K562 (cell line): ENCODE results near the gene CLDN7. TPM values are rescaled to one million over a fixed set of nuclear protein-coding genes. Genes with fewer than 3 reads are reported as not detected.
A peak's percentile ranks its signal among the peaks of the same experiment; 100 is the strongest.

Experiments
- CBX3 ChIP-seq, 2 experiments: IDR thresholded peaks; 1 replicate in 1 of 2; 2 replicates in 1 of 2; pipeline ENCODE4 v1.6.1; 2012; ENCODE audit warnings: inconsistent platforms in 2 of 2, low read length in 2 of 2, borderline replicate concordance in 1 of 2, control low read depth in 1 of 2
- E2F8 ChIP-seq: fragments of 450-650 bp; IDR thresholded peaks from 2 replicates; pipeline ENCODE4 v1.7.1; 2018; ENCODE audit warnings: mild to moderate bottlenecking, low read depth; ENCODE audit not compliant: partially characterized antibody
- FOXO4 ChIP-seq: fragments of 450-650 bp; formaldehyde crosslinking; IDR thresholded peaks from 2 replicates; pipeline ENCODE4 v1.4.0; 2020; ENCODE audit warnings: mild to moderate bottlenecking, moderate library complexity
- SNIP1 ChIP-seq: fragments of 450-650 bp; IDR thresholded peaks from 2 replicates; pipeline ENCODE4 v1.7.1; 2017; ENCODE audit warnings: low read depth, mild to moderate bottlenecking
- ZBTB7A ChIP-seq: IDR thresholded peaks from 2 replicates; pipeline ENCODE4 v1.6.1; 2011; ENCODE audit warnings: low read depth, mild to moderate bottlenecking, low read length, moderate library complexity, borderline replicate concordance; ENCODE audit not compliant: control insufficient read depth
- ZNF318 ChIP-seq, 2 experiments: fragments of 450-650 bp; IDR thresholded peaks; 2 replicates each; pipeline ENCODE4 v1.6.1; 2016; ENCODE audit warnings: mild to moderate bottlenecking in 2 of 2, borderline replicate concordance in 1 of 2, low read depth in 1 of 2, moderate library complexity in 1 of 2
- ZNF512 ChIP-seq: IDR thresholded peaks from 2 replicates; pipeline ENCODE4 v1.6.1; 2016; ENCODE audit warnings: missing genetic modification characterization, missing compliant biosample characterization
- ZNF655 ChIP-seq: fragments of 250-450 bp; sonication (Bioruptor Pico); IDR thresholded peaks from 2 replicates; pipeline ENCODE4 v1.5.0; 2021
- polyA plus RNA-seq, 8 experiments: library from polyadenylated mRNA; depleted of rRNA in 4 of 8; stranded (reverse) in 5 of 8; unstranded in 3 of 8; fragments of >200 nt; fragmentation: Nextera tagmentation in 2 of 8; fragmentation: Illumina TruSeq in 1 of 8; extraction: Ambion mirVana in 2 of 8; extraction: Trizol in 1 of 8; gene quantifications; 2 replicates each; pipeline versions ENCODE4 v1.2.1 to v1.2.3, GENCODE V29; 2011 to 2014; ENCODE audit warnings: inconsistent platforms in 1 of 8, missing spikeins in 1 of 8
- total RNA-seq, 7 experiments: library from RNA; depleted of rRNA in 6 of 7; stranded (reverse); fragments of >200 nt in 6 of 7; fragmentation: Illumina TruSeq in 2 of 7; extraction: Trizol in 2 of 7; gene quantifications; 2 replicates each; pipeline versions ENCODE4 v1.2.1 to v1.2.3, GENCODE V29; 2011 to 2021; ENCODE audit warnings: low replicate concordance in 1 of 7

Gene CLDN7
- total and polyA plus RNA-seq, 9 of the 15 experiments (the other 6 are each of a cell fraction or from before 2014, with no cell fraction given), result 2.2 to 14.5 (median 7.6) TPM

- TF ChIP-seq ZNF512 (tag) (no peak), ZNF655 (no peak), FOXO4 (no peak), SNIP1 (no peak), E2F8 (peak; percentile 33), CBX3 (IDR thresholded peaks at IDR 0.05; ENCODE audit: borderline replicate concordance in 1 of 2, low read length in 2 of 2) (no peak), ZNF318 (IDR thresholded peaks at IDR 0.05; ENCODE audit: borderline replicate concordance in 1 of 2, low read depth in 1 of 2) (no peak), ZBTB7A (peak; percentile 35; the same call in 1 of the 2 replicates)
Observed at GRCh38 chr17:7214300-7215135, 47.8 kb downstream of the CLDN7 start (continued).
